NT2/D1 (cell line): Measurements from ENCODE around the gene NECTIN1.

Source experiments
- YY1 ChIP-seq: IDR thresholded peaks from 2 replicates; pipeline ENCODE4 v1.6.1; 2011; ENCODE audit not compliant: insufficient read length, insufficient read depth
- ZNF274 ChIP-seq: IDR thresholded peaks from 2 replicates; pipeline ENCODE4 v1.6.1; 2011; ENCODE audit warnings: mild to moderate bottlenecking, low read depth, low read length

DNA sequence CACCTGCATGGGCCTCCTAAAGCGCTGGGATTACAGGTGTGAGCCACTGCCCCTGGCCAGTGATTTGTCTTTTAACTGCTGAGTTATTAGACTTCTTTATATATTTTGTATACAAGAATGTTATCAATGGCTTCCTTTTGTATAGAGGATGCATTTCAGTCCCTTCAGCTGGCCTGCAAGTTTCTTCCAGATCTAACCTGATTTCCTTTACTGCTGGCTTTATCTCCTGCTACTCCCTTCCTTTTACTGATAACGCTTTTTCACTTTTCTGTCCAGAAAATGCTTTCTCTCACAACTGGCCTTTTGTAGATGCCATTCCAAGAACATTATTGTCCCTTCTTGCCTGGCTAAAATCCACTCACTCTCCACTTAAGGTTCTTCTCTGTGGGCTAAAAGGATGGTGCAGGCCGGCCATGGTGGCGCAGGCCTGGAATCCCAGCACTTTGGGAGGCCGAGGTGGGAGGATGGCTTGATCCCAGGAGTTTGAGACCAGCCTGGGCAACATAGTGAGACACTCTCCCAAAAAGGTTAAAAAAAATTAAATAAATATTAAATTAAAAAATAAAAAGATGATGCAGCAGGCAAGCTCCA is 118.1 kb downstream of the NECTIN1 start:
- TF ChIP-seq YY1 (no peak), ZNF274 (no peak)
